Endothelial cell of umbilical vein (primary cell): ENCODE measurements around the gene ABHD13. TPM values are rescaled to one million over a fixed set of nuclear protein-coding genes. Genes with fewer than 3 reads are reported as not detected.

ENCODE experiments used
- BruUV-seq: library from RNA; stranded (reverse); fragments of 400-500 nt; replicated peaks from 2 replicates; lab custom pipeline; 2021; lab: Mats Ljungman, UMichigan
- CTCF ChIA-PET: fragments of 300-600, 350-600 bp; sonication (Branson Sonifier 250); formaldehyde crosslinking; loops from one replicate; lab custom pipeline; 2021; ENCODE audit warnings: antibody characterized with exemption, inconsistent platforms; lab: Charles Lee
- POLR2A ChIA-PET: fragments of 300-600, 350-600 bp; sonication (Branson Sonifier 250); formaldehyde crosslinking; loops from one replicate; lab custom pipeline; 2021; ENCODE audit warnings: antibody characterized with exemption, inconsistent platforms; lab: Charles Lee
- DNase-seq: peaks from one replicate; pipeline ENCODE4 v3.0.0-alpha.2; 2011; ENCODE audit warnings: low read depth, low spot score
- FAIRE-seq: peaks from 2 replicates; lab custom pipeline; 2011; peaks lifted over from hg19 to GRCh38; lab: Jason Lieb, UNC
- H2AFZ ChIP-seq: 2 replicates; pipeline ENCODE4 v1.6.0; 2012; ENCODE audit warnings: low read depth, low read length, control low read depth, inconsistent platforms
- H3K27ac ChIP-seq: 2 replicates; pipeline ENCODE4 v1.5.1; 2011; ENCODE audit warnings: low read depth, mild to moderate bottlenecking, control low read depth, low read length, moderate library complexity; ENCODE audit not compliant: insufficient read depth
- H3K27me3 ChIP-seq, 2 experiments: 2 replicates each; pipeline versions ENCODE4 v1.6.0 to v1.6.1; 2011; ENCODE audit warnings: low read length in 2 of 2, mixed read lengths in 1 of 2; ENCODE audit not compliant: control insufficient read depth in 2 of 2, insufficient read depth in 2 of 2
- H3K36me3 ChIP-seq, 2 experiments: 2 replicates in 1 of 2; 3 replicates in 1 of 2; pipeline ENCODE4 v1.5.1; 2011; ENCODE audit warnings: low read length in 2 of 2, mild to moderate bottlenecking in 1 of 2, moderate library complexity in 1 of 2; ENCODE audit not compliant: control insufficient read depth in 2 of 2, insufficient read depth in 2 of 2; ENCODE audit errors: extremely low read depth in 1 of 2
- H3K4me1 ChIP-seq: 3 replicates; pipeline ENCODE4 v1.5.1; 2011; ENCODE audit warnings: mild to moderate bottlenecking, low read length; ENCODE audit not compliant: control insufficient read depth, insufficient read depth; ENCODE audit errors: extremely low read depth
- H3K4me2 ChIP-seq: 2 replicates; pipeline ENCODE4 v1.6.1; 2011; ENCODE audit warnings: low read length, control low read depth, mixed read lengths; ENCODE audit not compliant: insufficient read depth
- H3K4me3 ChIP-seq, 3 experiments: fragments of 200-600 bp in 1 of 3; sonication (generic), shearing (Covaris generic) in 1 of 3; replicated peaks in 1 of 3; 2 replicates each; pipeline ENCODE4 v1.5.1; 2011 to 2016; ENCODE audit warnings: control low read depth in 3 of 3, low read length in 3 of 3, mild to moderate bottlenecking in 2 of 3, inconsistent platforms in 1 of 3, low read depth in 1 of 3, moderate library complexity in 1 of 3; ENCODE audit not compliant: insufficient read depth in 1 of 3
- H3K79me2 ChIP-seq: 2 replicates; pipeline ENCODE4 v1.6.0; 2012; ENCODE audit warnings: low read length, inconsistent platforms; ENCODE audit not compliant: control insufficient read depth, insufficient read depth
- H3K9ac ChIP-seq: replicated peaks from 2 replicates; pipeline ENCODE3; 2011; ENCODE audit warnings: low read length, control low read depth; ENCODE audit not compliant: insufficient read depth; ENCODE audit errors: extremely low read depth
- H3K9me1 ChIP-seq: replicated peaks from 3 replicates; pipeline ENCODE4 v1.6.0; 2011; ENCODE audit warnings: mild to moderate bottlenecking, low read length; ENCODE audit not compliant: control insufficient read depth, insufficient read depth; ENCODE audit errors: extremely low read depth
- H3K9me3 ChIP-seq: replicated peaks from 2 replicates; pipeline ENCODE4 v1.5.1; 2012; ENCODE audit warnings: low read length, inconsistent platforms; ENCODE audit not compliant: control insufficient read depth, insufficient read depth
- H4K20me1 ChIP-seq: replicated peaks from 2 replicates; pipeline ENCODE3; 2011; ENCODE audit warnings: mild to moderate bottlenecking, low read length; ENCODE audit not compliant: control insufficient read depth, insufficient read depth; ENCODE audit errors: extremely low read depth
- CTCF ChIP-seq, 2 donors: IDR thresholded peaks; 1 replicate in 1 of 2; 2 replicates in 1 of 2; pipeline ENCODE4 v1.5.1; 2011; ENCODE audit warnings: low read length in 2 of 2, mild to moderate bottlenecking in 2 of 2, moderate library complexity in 2 of 2, control low read depth in 1 of 2, inconsistent platforms in 1 of 2, low read depth in 1 of 2; ENCODE audit not compliant: insufficient read depth in 1 of 2; ENCODE audit errors: extremely low read depth in 1 of 2
- EZH2 ChIP-seq: IDR thresholded peaks from 2 replicates; pipeline ENCODE4 v1.6.1; 2012; ENCODE audit warnings: borderline replicate concordance, low read depth, mild to moderate bottlenecking, moderate library complexity, low read length, inconsistent platforms; ENCODE audit not compliant: severe bottlenecking
- FOS ChIP-seq: IDR thresholded peaks from 2 replicates; pipeline ENCODE4 v1.6.1; 2011; ENCODE audit warnings: mild to moderate bottlenecking, low read length, moderate library complexity, borderline replicate concordance; ENCODE audit not compliant: insufficient read depth
- GATA2 ChIP-seq: IDR thresholded peaks from 2 replicates; pipeline ENCODE4 v1.7.0; 2011; ENCODE audit warnings: low read depth, mild to moderate bottlenecking, moderate library complexity, mixed read lengths, low read length; ENCODE audit not compliant: insufficient read length, insufficient read depth
- JUN ChIP-seq: IDR thresholded peaks from 2 replicates; pipeline ENCODE4 v1.6.1; 2011; ENCODE audit warnings: borderline replicate concordance, low read depth; ENCODE audit not compliant: insufficient read length, insufficient read depth
- MAX ChIP-seq: IDR thresholded peaks from 2 replicates; pipeline ENCODE4 v1.6.1; 2011; ENCODE audit not compliant: insufficient read depth, insufficient read length
- MYC ChIP-seq: IDR thresholded peaks from one replicate; pipeline ENCODE4 v1.6.1; 2011; ENCODE audit warnings: mild to moderate bottlenecking, low read depth, low read length
- POLR2A ChIP-seq: IDR thresholded peaks from 2 replicates; pipeline ENCODE4 v1.6.1; 2012; ENCODE audit warnings: low read depth, mild to moderate bottlenecking, control low read depth, low read length
- POLR2AphosphoS5 ChIP-seq: IDR thresholded peaks from 2 replicates; pipeline ENCODE4 v1.6.1; 2012; ENCODE audit warnings: low read depth, mild to moderate bottlenecking, control low read depth, low read length, moderate library complexity; ENCODE audit not compliant: insufficient read depth
- dilution Hi-C: fragments of 300-500 bp; cut with MboI; formaldehyde crosslinking; loops from one replicate; pipeline ENCODE4 v1.15.0; 2019; ENCODE audit warnings: low sequenced_read_pairs; ENCODE audit not compliant: extremely low pct_ligation_motif_present
- intact Hi-C: fragments of 100-400 bp; cut with micrococcal nuclease; formaldehyde crosslinking; loops from one replicate; pipeline ENCODE4 v1.10.0; 2022
- polyA plus RNA-seq, 4 experiments: library from polyadenylated mRNA; depleted of rRNA in 3 of 4; stranded (reverse) in 3 of 4; unstranded in 1 of 4; fragments of >200 nt; gene quantifications; 2 replicates each; pipeline versions ENCODE4 v1.2.1 to v1.2.3, GENCODE V29; 2011 to 2012; ENCODE audit warnings: missing spikeins in 1 of 4
- total RNA-seq: library from RNA; stranded (reverse); gene quantifications from 2 replicates; pipeline ENCODE4 v1.2.3, GENCODE V29; 2021

ABHD13 gene
- total and polyA plus RNA-seq, 2 donors (not counting 3 experiments of a cell fraction or from before 2014, with no cell fraction given): 3.9 to 7.2 TPM

GRCh38 chr13:108193806-108194205 lies 24.4 kb upstream of the ABHD13 start:
- dilution Hi-C loops: no loop called here

More at GRCh38 chr13:108193806-108194205, 24.4 kb upstream of the ABHD13 start:
- H3K36me3 ChIP-seq: no peaks in the 10 kb centered on the region
- no peaks in the 10 kb centered on the region for H4K20me1 ChIP-seq
- POLR2A ChIA-PET: no interaction called here
- H3K4me2 ChIP-seq: no peak overlapping the region
- no peak overlapping the region for H3K4me3 ChIP-seq
- H3K9me1 ChIP-seq: no peaks in the 10 kb centered on the region
- H3K9me3 ChIP-seq: no peaks in the 10 kb centered on the region
- FAIRE-seq (no peak), DNase-seq (no peak)
- H3K79me2 ChIP-seq: no peaks in the 10 kb centered on the region
- H3K9ac ChIP-seq: no peak overlapping the region
- no peak overlapping the region for H3K27ac ChIP-seq
- BruUV-seq: no TSS peak
- CTCF ChIA-PET: no interaction called here
- intact Hi-C loops: no loop called here
- H3K27me3 ChIP-seq: no peaks in the 10 kb centered on the region
- H3K4me1 ChIP-seq: no peaks in the 10 kb centered on the region
- H2AFZ ChIP-seq: no peak overlapping the region
- TF ChIP-seq MAX: no peak
- no peak for TF ChIP-seq FOS
- TF ChIP-seq JUN: no peak
- no peak for TF ChIP-seq GATA2
- no peak for TF ChIP-seq CTCF (IDR thresholded peaks at IDR 0.05; ENCODE audit: extremely low read depth in 1 of 2, insufficient read depth in 1 of 2, low read depth in 1 of 2, low read length in 2 of 2)
- no peak for TF ChIP-seq EZH2
- no peak for TF ChIP-seq POLR2A
- no peak for TF ChIP-seq MYC
- no peak for TF ChIP-seq POLR2AphosphoS5
